Fibroblast of villous mesenchyme (primary cell): ENCODE data around the gene JADE2. TPM values are rescaled to one million over a fixed set of nuclear protein-coding genes. Genes with fewer than 3 reads are reported as not detected.
A peak's percentile ranks its signal among the peaks of the same experiment; 100 is the strongest.
"Not testable (repeated sequence)": the region's sequence is repeated elsewhere in the genome, so short reads cannot be mapped to it uniquely, and the experiment has no call there.

Experiments
- DNase-seq: peaks from one replicate; pipeline ENCODE4 v3.0.0-alpha.2; 2010; ENCODE audit warnings: low read depth
- H3K4me3 ChIP-seq: 2 replicates; pipeline ENCODE4 v1.5.1; 2011; ENCODE audit warnings: low read depth, mild to moderate bottlenecking, low read length
- CTCF ChIP-seq: IDR thresholded peaks from 2 replicates; pipeline ENCODE4 v1.5.1; 2012; ENCODE audit warnings: low read depth, mild to moderate bottlenecking, low read length; ENCODE audit not compliant: insufficient read depth
- total RNA-seq: library from RNA; depleted of rRNA; stranded (reverse); fragments of >200 nt; gene quantifications from 2 replicates; pipeline ENCODE4 v1.2.3, GENCODE V29; 2012

Gene JADE2
- total RNA-seq, 1 donor = 35.4 TPM

- TF ChIP-seq CTCF = no peak
- H3K4me3 ChIP-seq = no peak overlapping the region
- DNase-seq = no peak
Measured at GRCh38 chr5:134592141-134592746, 66.8 kb downstream of the JADE2 start.

DNA sequence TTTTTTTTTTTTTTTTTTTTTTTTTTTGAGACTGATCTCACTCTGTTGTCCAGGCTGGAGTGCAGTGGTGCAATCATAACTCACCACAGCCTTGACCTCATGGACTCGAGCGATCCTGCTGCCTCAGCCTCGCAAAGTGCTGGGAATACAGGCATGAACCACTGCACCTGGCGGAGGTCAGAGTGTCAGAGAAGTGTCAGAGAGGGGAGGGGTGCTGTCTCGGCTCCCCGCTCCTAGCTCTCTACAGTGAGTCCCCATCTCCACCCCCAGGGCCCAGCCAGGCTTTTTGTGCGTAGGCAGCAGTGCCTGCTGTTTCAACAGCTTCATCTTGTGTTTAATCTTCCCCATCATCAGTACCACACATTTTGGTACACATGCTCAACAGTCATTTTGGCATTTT lies 68.9 kb downstream of the JADE2 start:
- TF ChIP-seq CTCF = no peak
- no peak for DNase-seq
- H3K4me3 ChIP-seq = no peak overlapping the region

GRCh38 chr5:134594797-134595457 lies 69.5 kb downstream of the JADE2 start:
- DNase-seq = no peak
- no peak for TF ChIP-seq CTCF
- H3K4me3 ChIP-seq = no peak overlapping the region

- H3K4me3 ChIP-seq = no peak overlapping the region
- no peak for DNase-seq
- no peak for TF ChIP-seq CTCF
Measured at GRCh38 chr5:134595458-134595838, 70.0 kb downstream of the JADE2 start.

- not testable (repeated sequence) for DNase-seq
Measured at GRCh38 chr5:134599820-134600219, 74.3 kb downstream of the JADE2 start.

GRCh38 chr5:134600600-134600999 lies 75.1 kb downstream of the JADE2 start:
- DNase-seq = peak; percentile 44
- no peak for TF ChIP-seq CTCF
- no peak overlapping the region for H3K4me3 ChIP-seq

More at GRCh38 chr5:134599820-134600219, 74.3 kb downstream of the JADE2 start:
- not testable (repeated sequence) for H3K4me3 ChIP-seq

DNA sequence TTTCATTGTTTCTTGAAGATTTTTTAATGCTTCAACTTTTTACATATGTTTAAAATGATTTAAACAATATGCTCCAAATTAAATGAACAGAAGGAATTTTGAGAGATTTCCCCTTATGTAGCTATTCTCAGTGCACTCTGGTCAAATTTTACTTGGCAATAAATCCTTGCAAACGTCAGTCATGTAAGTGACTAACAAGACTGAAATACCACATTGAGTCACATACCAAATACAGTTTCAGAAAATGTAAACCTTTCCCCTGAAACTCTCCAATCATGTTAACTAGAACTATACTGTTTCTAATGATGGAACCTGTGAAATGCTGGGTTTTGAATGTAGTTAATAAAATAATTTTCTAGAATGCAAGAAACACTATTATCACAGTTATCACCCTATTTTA lies 77.6 kb downstream of the JADE2 start:
- no peak overlapping the region for H3K4me3 ChIP-seq
- TF ChIP-seq CTCF = no peak
- peak; percentile 12 for DNase-seq
